Measurements from ENCODE around the gene IL16. TPM values are rescaled to one million over a fixed set of nuclear protein-coding genes. Genes with fewer than 3 reads are reported as not detected.

IL16 gene
- total RNA-seq, 3 donors from 2014 or later (not counting 1 experiment from before 2014, with no cell fraction given): 98.1 to 153 (median 114) TPM

- peaks cover 14% of the 10 kb centered on the region for H3K4me1 ChIP-seq (ENCODE audit: control insufficient read depth, insufficient read depth, low read length)
- no peaks in the 10 kb centered on the region for H3K36me3 ChIP-seq (ENCODE audit: control insufficient read depth, insufficient read depth, low read length)
- H3K27ac ChIP-seq (ENCODE audit: low read length): peak within 1 kb of the TSS; percentile 11
- H3K27me3 ChIP-seq (ENCODE audit: control insufficient read depth, insufficient read depth, low read length): no peaks in the 10 kb centered on the region
- H3K9me3 ChIP-seq (ENCODE audit: control insufficient read depth, insufficient read depth, low read length): no peaks in the 10 kb centered on the region
- no peak for TF ChIP-seq CTCF (IDR thresholded peaks at IDR 0.05)
- Mint-ChIP-seq H3K27ac (peak within 1 kb of the TSS; percentile 68 to 90), H3K9me3 (no peaks in the 10 kb centered on the region), H3K27me3 (ENCODE audit: low read depth in 2 of 2) (no peaks in the 10 kb centered on the region), H3K4me3 (peak within 1 kb of the TSS; percentile 94), H3K4me1 (peaks cover 17 to 18% of the 10 kb centered on the region in 2 donors), H3K36me3 (no peaks in the 10 kb centered on the region)
- peak within 1 kb of the TSS; percentile 67 for H3K4me3 ChIP-seq (ENCODE audit: low read length)
- intact Hi-C loops (cut with micrococcal nuclease): loop anchor here (2.0 to 5.0 kb wide), 2 partner anchors 23 to 37 kb away; no protein-coding TSS in a partner anchor
- ATAC-seq (peak; percentile 99 to 100 (median 99)), DNase-seq (peak; percentile 89 to 96)
- under 1% methylated on average over 67 of the region's 67 CpGs for WGBS (ENCODE audit: insufficient coverage)
These were observed 127.5 kb downstream of the IL16 start, which contains the start of gene STARD5 for GRCh38 chr15:81323944-81324881. Gene STARD5, minus strand, starts transcription at chr15:81324141. Its CDS starts 42 bp downstream, at chr15:81324099.

- peaks cover 14% of the 10 kb centered on the region for H3K4me1 ChIP-seq (ENCODE audit: control insufficient read depth, insufficient read depth, low read length)
- Mint-ChIP-seq H3K27me3 (ENCODE audit: low read depth in 2 of 2) (no peaks in the 10 kb centered on the region), H3K4me1 (peaks cover 17 to 18% of the 10 kb centered on the region in 2 donors), H3K36me3 (no peaks in the 10 kb centered on the region), H3K9me3 (no peaks in the 10 kb centered on the region), H3K4me3 (no peak overlapping the region), H3K27ac (no peak overlapping the region)
- ATAC-seq (no peak), DNase-seq (no peak)
- TF ChIP-seq CTCF (IDR thresholded peaks at IDR 0.05): no peak
- H3K4me3 ChIP-seq (ENCODE audit: low read length): no peak overlapping the region
- WGBS (ENCODE audit: insufficient coverage): 94% methylated on average over 6 of the region's 7 CpGs
- intact Hi-C loops (cut with micrococcal nuclease): no loop called here
- H3K9me3 ChIP-seq (ENCODE audit: control insufficient read depth, insufficient read depth, low read length): no peaks in the 10 kb centered on the region
- H3K27me3 ChIP-seq (ENCODE audit: control insufficient read depth, insufficient read depth, low read length): no peaks in the 10 kb centered on the region
- H3K36me3 ChIP-seq (ENCODE audit: control insufficient read depth, insufficient read depth, low read length): no peaks in the 10 kb centered on the region
- no peak overlapping the region for H3K27ac ChIP-seq (ENCODE audit: low read length)
These were observed 130.0 kb downstream of the IL16 start for GRCh38 chr15:81326466-81327212.

GRCh38 chr15:81327516-81327915, 130.8 kb downstream of the IL16 start:
- intact Hi-C loops (cut with micrococcal nuclease): no loop called here
- H3K4me1 Mint-ChIP-seq: peaks cover 17 to 18% of the 10 kb centered on the region in 2 donors
- no peak overlapping the region for H3K27ac ChIP-seq (ENCODE audit: low read length)

More at GRCh38 chr15:81327516-81327915, 130.8 kb downstream of the IL16 start:
- no peak overlapping the region for H3K4me3 ChIP-seq (ENCODE audit: low read length)
- Mint-ChIP-seq H3K9me3 (no peaks in the 10 kb centered on the region), H3K27me3 (ENCODE audit: low read depth in 2 of 2) (no peaks in the 10 kb centered on the region), H3K36me3 (no peaks in the 10 kb centered on the region), H3K4me3 (no peak overlapping the region), H3K27ac (no peak overlapping the region)
- ATAC-seq (no peak), DNase-seq (no peak)
- H3K36me3 ChIP-seq (ENCODE audit: control insufficient read depth, insufficient read depth, low read length): no peaks in the 10 kb centered on the region
- TF ChIP-seq CTCF (IDR thresholded peaks at IDR 0.05): no peak
- 75% methylated on average over 3 of the region's 3 CpGs for WGBS (ENCODE audit: insufficient coverage)
- no peaks in the 10 kb centered on the region for H3K9me3 ChIP-seq (ENCODE audit: control insufficient read depth, insufficient read depth, low read length)
- no peaks in the 10 kb centered on the region for H3K27me3 ChIP-seq (ENCODE audit: control insufficient read depth, insufficient read depth, low read length)
- peaks cover 14% of the 10 kb centered on the region for H3K4me1 ChIP-seq (ENCODE audit: control insufficient read depth, insufficient read depth, low read length)

All from natural killer cell (primary cell).